Sigmoid colon (tissue), 4 donors: ENCODE results near the gene DNPEP.

Experiments
- CTCF ChIP-seq, 4 experiments: fragments of 450-650 bp in 3 of 4; fragments of 200-600 bp in 1 of 4; IDR thresholded peaks; one replicate each; pipeline ENCODE4 v1.5.1; 2016 to 2019; ENCODE audit warnings: antibody characterized with exemption in 4 of 4, mild to moderate bottlenecking in 3 of 4, moderate library complexity in 2 of 4
- POLR2A ChIP-seq, 2 donors: fragments of 450-650 bp; IDR thresholded peaks; one replicate each; pipeline ENCODE4 v1.6.1; 2016; ENCODE audit warnings: antibody characterized with exemption in 2 of 2, mild to moderate bottlenecking in 2 of 2, moderate library complexity in 2 of 2
- POLR2AphosphoS5 ChIP-seq, 4 donors: sonication (generic); formaldehyde crosslinking; IDR thresholded peaks; one replicate each; pipeline ENCODE4 v1.6.1; 2017; ENCODE audit warnings: antibody characterized with exemption in 4 of 4

GRCh38 chr2:219378163-219378851, 9.4 kb downstream of the DNPEP start:
- TF ChIP-seq POLR2AphosphoS5 (IDR thresholded peaks at IDR 0.05) (no peak), CTCF (IDR thresholded peaks at IDR 0.05) (no peak), POLR2A (IDR thresholded peaks at IDR 0.05) (no peak)
